HG03139 (cell line): ENCODE measurements around the gene CENPT.

Experiments
- ATAC-seq: cut with Tn5 transposase; IDR thresholded peaks from one replicate; pipeline ENCODE4 v1.9.1; 2021; ENCODE audit not compliant: unreplicated experiment

CENPT gene, protein sequence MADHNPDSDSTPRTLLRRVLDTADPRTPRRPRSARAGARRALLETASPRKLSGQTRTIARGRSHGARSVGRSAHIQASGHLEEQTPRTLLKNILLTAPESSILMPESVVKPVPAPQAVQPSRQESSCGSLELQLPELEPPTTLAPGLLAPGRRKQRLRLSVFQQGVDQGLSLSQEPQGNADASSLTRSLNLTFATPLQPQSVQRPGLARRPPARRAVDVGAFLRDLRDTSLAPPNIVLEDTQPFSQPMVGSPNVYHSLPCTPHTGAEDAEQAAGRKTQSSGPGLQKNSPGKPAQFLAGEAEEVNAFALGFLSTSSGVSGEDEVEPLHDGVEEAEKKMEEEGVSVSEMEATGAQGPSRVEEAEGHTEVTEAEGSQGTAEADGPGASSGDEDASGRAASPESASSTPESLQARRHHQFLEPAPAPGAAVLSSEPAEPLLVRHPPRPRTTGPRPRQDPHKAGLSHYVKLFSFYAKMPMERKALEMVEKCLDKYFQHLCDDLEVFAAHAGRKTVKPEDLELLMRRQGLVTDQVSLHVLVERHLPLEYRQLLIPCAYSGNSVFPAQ

GRCh38 chr16:67847064-67847861 lies at the start of gene CENPT:
Gene CENPT (minus strand): TSS chr16:67847693. CDS start chr16:67833859, 13,834 bp downstream.
- peak; percentile 22 for ATAC-seq

GRCh38 chr16:67897231-67897630 lies 49.7 kb upstream of the CENPT start:
- ATAC-seq = no peak

DNA sequence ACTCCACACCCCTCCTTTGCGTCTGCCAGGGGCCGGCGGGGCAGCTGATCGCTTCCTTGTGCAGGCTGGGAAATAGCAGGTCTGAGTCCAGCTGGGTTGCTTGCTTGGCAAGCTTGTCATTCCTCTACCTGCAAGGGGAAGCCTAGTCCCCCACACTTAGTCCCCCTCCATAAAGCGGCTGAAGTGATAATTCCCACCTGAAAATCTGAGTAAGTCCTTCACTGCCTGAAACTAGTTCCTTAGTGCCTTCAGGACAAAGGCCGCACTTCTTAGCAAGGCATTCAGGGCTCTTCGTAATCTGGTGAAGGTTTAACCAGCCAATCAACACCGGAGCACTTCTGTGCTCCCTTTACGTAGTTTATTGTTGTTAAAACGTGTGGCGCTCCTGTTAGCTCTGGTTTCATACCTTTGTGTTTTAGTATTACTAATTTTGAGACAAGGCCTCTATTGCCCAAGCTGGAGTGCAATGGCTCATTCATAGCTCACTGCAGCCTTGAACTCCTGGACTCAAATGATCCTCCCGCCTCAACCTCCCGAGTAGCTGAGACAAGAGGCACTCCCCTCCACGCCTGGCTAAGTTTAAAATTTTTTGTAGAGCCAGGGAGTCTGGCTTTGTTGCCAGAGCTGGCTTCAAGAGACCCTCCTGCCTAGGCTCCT lies 46.4 kb upstream of the CENPT start:
- no peak for ATAC-seq

- ATAC-seq = peak; percentile 75
Observed at GRCh38 chr16:67892899-67893742, 45.6 kb upstream of the CENPT start, which contains the start of gene PSKH1. Gene PSKH1 (plus strand): TSS chr16:67893254. CDS start chr16:67908750, 15,496 bp downstream.

- ATAC-seq = no peak
Observed at GRCh38 chr16:67892375-67892774, 44.9 kb upstream of the CENPT start.

DNA sequence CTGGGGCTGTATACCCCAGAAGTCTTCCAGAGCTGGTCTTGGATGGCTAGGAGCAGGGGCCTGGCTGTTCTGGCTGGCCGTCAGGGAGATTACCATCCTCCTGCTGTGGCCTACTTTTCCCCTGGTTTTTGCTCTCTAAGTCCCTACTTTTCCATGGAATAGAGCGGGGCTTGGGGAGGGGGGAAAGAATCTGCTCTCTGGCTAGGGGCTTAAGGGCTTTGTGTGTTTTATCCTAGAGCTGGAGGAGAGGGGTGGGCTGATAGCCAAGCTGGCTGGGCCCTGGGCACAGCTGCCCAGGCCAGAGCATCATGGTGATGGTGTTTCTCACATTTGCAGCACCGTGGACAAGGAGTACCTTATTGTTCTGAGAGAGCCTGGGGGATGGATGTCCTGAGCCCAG lies 40.8 kb upstream of the CENPT start:
- no peak for ATAC-seq

- no peak for ATAC-seq
Observed at GRCh38 chr16:67886387-67886786, 38.9 kb upstream of the CENPT start.

- no peak for ATAC-seq
Observed at GRCh38 chr16:67885976-67886375, 38.5 kb upstream of the CENPT start.

- no peak for ATAC-seq
Observed at GRCh38 chr16:67885545-67885944, 38.1 kb upstream of the CENPT start.

DNA sequence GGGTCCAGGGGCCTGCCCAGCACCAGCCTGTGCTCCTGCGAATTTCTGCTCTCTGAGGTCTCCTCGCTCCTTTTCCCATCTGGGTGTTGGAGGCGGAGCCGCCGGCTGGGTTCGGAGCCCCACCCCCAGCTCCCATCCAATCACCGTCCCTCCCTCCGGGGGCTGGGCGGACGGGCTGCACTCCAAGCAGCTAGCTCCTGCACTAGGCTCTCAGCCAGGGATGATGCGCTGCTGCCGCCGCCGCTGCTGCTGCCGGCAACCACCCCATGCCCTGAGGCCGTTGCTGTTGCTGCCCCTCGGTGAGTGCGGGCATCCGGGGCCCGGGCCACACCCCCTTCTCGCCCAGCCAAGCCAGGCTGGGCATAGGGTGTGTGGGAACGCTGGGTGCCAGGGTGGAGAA lies 37.2 kb upstream of the CENPT start, which contains the start of gene NRN1L:
Gene NRN1L (plus strand): TSS at position 202 of the 400 bp plus-strand sequence. CDS start 19 bp downstream, at position 221.
- ATAC-seq = no peak

GRCh38 chr16:67883872-67884261 lies 36.4 kb upstream of the CENPT start:
- no peak for ATAC-seq

- ATAC-seq = no peak
Observed at GRCh38 chr16:67883146-67883871, 35.8 kb upstream of the CENPT start.

DNA sequence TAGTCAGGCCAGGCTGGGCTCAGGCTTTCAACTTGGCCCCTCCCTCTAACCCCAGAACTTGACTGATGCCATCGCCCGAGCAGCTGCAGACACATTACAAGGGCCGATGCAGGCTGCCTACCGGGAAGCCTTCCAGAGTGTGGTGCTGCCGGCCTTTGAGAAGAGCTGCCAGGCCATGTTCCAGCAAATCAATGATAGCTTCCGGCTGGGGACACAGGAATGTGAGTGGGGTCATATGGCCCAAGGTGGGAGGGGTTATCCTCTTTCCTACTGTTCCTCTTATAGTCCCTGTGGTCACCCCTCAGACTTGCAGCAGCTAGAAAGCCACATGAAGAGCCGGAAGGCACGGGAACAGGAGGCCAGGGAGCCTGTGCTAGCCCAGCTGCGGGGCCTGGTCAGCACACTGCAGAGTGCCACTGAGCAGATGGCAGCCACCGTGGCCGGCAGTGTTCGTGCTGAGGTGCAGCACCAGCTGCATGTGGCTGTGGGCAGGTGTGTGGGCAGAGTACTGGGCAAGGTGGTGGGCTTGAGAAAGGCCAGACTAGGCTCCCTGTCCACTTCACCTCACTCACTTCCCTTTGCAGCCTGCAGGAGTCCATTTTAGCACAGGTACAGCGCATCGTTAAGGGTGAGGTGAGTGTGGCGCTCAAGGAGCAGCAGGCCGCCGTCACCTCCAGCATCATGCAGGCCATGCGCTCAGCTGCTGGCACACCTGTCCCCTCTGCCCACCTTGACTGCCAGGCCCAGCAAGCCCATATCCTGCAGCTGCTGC lies 35.1 kb upstream of the CENPT start:
- no peak for ATAC-seq

- no peak for ATAC-seq
Observed at GRCh38 chr16:67881621-67882161, 34.2 kb upstream of the CENPT start.

DNA sequence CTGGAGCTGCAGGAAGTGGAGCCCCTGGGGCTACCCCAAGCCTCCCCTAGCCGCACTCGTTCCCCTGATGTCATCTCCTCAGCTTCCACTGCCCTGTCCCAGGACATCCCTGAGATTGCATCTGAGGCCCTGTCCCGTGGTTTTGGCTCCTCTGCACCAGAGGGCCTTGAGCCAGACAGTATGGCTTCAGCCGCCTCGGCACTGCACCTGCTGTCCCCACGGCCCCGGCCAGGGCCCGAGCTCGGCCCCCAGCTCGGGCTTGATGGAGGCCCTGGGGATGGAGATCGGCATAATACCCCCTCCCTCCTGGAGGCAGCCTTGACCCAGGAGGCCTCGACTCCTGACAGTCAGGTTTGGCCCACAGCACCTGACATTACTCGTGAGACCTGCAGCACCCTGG lies 33.1 kb upstream of the CENPT start:
- no peak for ATAC-seq

DNA sequence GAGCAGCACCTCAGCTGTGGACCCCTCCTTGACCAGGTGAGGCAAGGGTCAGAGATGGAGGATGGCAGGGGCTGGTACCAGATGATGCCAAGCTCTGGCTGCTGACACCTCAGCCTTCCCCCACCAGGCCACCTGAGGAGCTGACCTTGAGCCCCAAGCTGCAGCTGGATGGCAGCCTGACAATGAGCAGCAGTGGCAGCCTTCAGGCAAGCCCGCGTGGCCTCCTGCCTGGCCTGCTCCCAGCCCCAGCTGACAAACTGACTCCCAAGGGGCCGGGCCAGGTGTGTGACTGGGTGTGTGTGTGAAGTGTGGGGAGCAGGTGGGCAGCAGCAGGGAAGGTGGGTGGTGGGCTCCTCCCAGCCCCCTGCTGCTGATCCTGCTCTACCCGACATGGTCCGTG lies 32.4 kb upstream of the CENPT start:
- no peak for ATAC-seq

GRCh38 chr16:67879462-67879861 lies 32.0 kb upstream of the CENPT start:
- ATAC-seq = no peak

- no peak for ATAC-seq
Observed at GRCh38 chr16:67878846-67879245, 31.4 kb upstream of the CENPT start.
